WTC11 (cell line): ENCODE results near the gene TNS3. TPM values are rescaled to one million over a fixed set of nuclear protein-coding genes. Genes with fewer than 3 reads are reported as not detected.

ENCODE experiments used
- ATAC-seq: fragments of 200-7000 bp; cut with Tn5 transposase; 2 replicates; pipeline ENCODE4 v1.10.0; 2021; ENCODE audit warnings: mild to moderate bottlenecking, moderate library complexity
- CTCF ChIA-PET: fragments of 300-600 bp; sonication (Branson Sonifier 250); formaldehyde crosslinking; loops from one replicate; lab custom pipeline; 2021; ENCODE audit warnings: antibody characterized with exemption; lab: Charles Lee
- POLR2A ChIA-PET: fragments of 350-600 bp; sonication (Branson Sonifier 250); formaldehyde crosslinking; loops from one replicate; lab custom pipeline; 2021; ENCODE audit warnings: antibody characterized with exemption; lab: Charles Lee
- DNase-seq: peaks from one replicate; pipeline ENCODE4 v3.0.0; 2021; ENCODE audit warnings: low spot score
- H3K27ac Mint-ChIP-seq: 2 replicates; pipeline ENCODE4 v1.8.0; 2021; ENCODE audit warnings: mixed read lengths
- H3K27me3 Mint-ChIP-seq: 2 replicates; pipeline ENCODE4 v1.8.0; 2021; ENCODE audit warnings: low read depth, mild to moderate bottlenecking, moderate library complexity, mixed read lengths
- H3K36me3 Mint-ChIP-seq: 2 replicates; pipeline ENCODE4 v1.8.0; 2021; ENCODE audit warnings: mixed read lengths
- H3K4me1 Mint-ChIP-seq: 2 replicates; pipeline ENCODE4 v1.8.0; 2022; ENCODE audit warnings: mixed read lengths
- H3K4me3 Mint-ChIP-seq: 2 replicates; pipeline ENCODE4 v1.8.0; 2021; ENCODE audit warnings: mild to moderate bottlenecking, moderate library complexity, mixed read lengths
- H3K9me3 Mint-ChIP-seq: 2 replicates; pipeline ENCODE4 v1.8.0; 2021; ENCODE audit warnings: mixed read lengths
- ATF1 ChIP-seq: sonication (generic); formaldehyde crosslinking; IDR thresholded peaks from 2 replicates; pipeline ENCODE4 v1.8.1; 2023; ENCODE audit warnings: mild to moderate bottlenecking, moderate library complexity, missing genetic modification reagents
- CBFB ChIP-seq: sonication (generic); formaldehyde crosslinking; IDR thresholded peaks from 2 replicates; pipeline ENCODE4 v1.8.1; 2022; ENCODE audit warnings: mild to moderate bottlenecking, low read depth, missing genetic modification reagents
- CREB1 ChIP-seq: sonication (generic); formaldehyde crosslinking; IDR thresholded peaks from 2 replicates; pipeline ENCODE4 v1.8.0; 2023; ENCODE audit warnings: mild to moderate bottlenecking, missing genetic modification reagents
- ERG ChIP-seq: fragments of 250-450 bp; sonication (Bioruptor Pico); IDR thresholded peaks from 2 replicates; pipeline ENCODE4 v1.8.0; 2021; ENCODE audit warnings: mild to moderate bottlenecking
- FOXJ3 ChIP-seq: sonication (generic); formaldehyde crosslinking; IDR thresholded peaks from 2 replicates; pipeline ENCODE4 v1.9.0; 2021; ENCODE audit warnings: missing genetic modification reagents, mild to moderate bottlenecking, borderline replicate concordance
- JAZF1 ChIP-seq: fragments of 250-450 bp; sonication (Bioruptor Pico); IDR thresholded peaks from 2 replicates; pipeline ENCODE4 v1.9.0; 2021; ENCODE audit warnings: moderate library complexity, mild to moderate bottlenecking, inconsistent platforms
- NFATC4 ChIP-seq: fragments of 250-450 bp; sonication (Bioruptor Pico); IDR thresholded peaks from 2 replicates; pipeline ENCODE4 v1.9.0; 2021; ENCODE audit warnings: mild to moderate bottlenecking
- NFE2L1 ChIP-seq: sonication (generic); formaldehyde crosslinking; IDR thresholded peaks from 2 replicates; pipeline ENCODE4 v1.8.1; 2023; ENCODE audit warnings: missing genetic modification reagents
- OVOL2 ChIP-seq: fragments of 250-450 bp; sonication (Bioruptor Pico); IDR thresholded peaks from 2 replicates; pipeline ENCODE4 v1.9.0; 2021; ENCODE audit warnings: mild to moderate bottlenecking, borderline replicate concordance
- STAT6 ChIP-seq: sonication (generic); formaldehyde crosslinking; conservative IDR thresholded peaks from 2 replicates; pipeline ENCODE4 v1.8.1; 2023; ENCODE audit warnings: mild to moderate bottlenecking, low read depth, missing genetic modification reagents, moderate library complexity
- USF1 ChIP-seq: sonication (generic); formaldehyde crosslinking; IDR thresholded peaks from 2 replicates; pipeline ENCODE4 v1.8.0; 2022; ENCODE audit warnings: mild to moderate bottlenecking, missing genetic modification reagents
- ZNF121 ChIP-seq: sonication (generic); formaldehyde crosslinking; IDR thresholded peaks from 2 replicates; pipeline ENCODE4 v1.8.0; 2023; ENCODE audit warnings: missing genetic modification reagents
- ZNF138 ChIP-seq: sonication (generic); formaldehyde crosslinking; conservative IDR thresholded peaks from 2 replicates; pipeline ENCODE4 v1.8.1; 2022; ENCODE audit warnings: mild to moderate bottlenecking, moderate library complexity, missing genetic modification reagents
- total RNA-seq: library from RNA; stranded (reverse); gene quantifications from 3 replicates; pipeline ENCODE4 v1.2.3, GENCODE V29; 2021
- TF ChIP-seq, protein P1 (sequence below): sonication (generic); formaldehyde crosslinking; IDR thresholded peaks from 2 replicates; pipeline ENCODE4 v1.8.0; 2023; ENCODE audit warnings: missing genetic modification reagents, mild to moderate bottlenecking, borderline replicate concordance
- TF ChIP-seq, protein P2 (sequence below): sonication (generic); formaldehyde crosslinking; IDR thresholded peaks from 2 replicates; pipeline ENCODE4 v1.8.1; 2022; ENCODE audit warnings: low read depth, missing genetic modification reagents, borderline replicate concordance
- TF ChIP-seq, protein P3 (sequence below): sonication (generic); formaldehyde crosslinking; IDR thresholded peaks from 2 replicates; pipeline ENCODE4 v1.8.1; 2022; ENCODE audit warnings: low read depth, mild to moderate bottlenecking, moderate library complexity, missing genetic modification reagents, borderline replicate concordance

The TNS3 gene
- total RNA-seq, 1 experiment from 2014 or later = 37.7 TPM

DNA sequence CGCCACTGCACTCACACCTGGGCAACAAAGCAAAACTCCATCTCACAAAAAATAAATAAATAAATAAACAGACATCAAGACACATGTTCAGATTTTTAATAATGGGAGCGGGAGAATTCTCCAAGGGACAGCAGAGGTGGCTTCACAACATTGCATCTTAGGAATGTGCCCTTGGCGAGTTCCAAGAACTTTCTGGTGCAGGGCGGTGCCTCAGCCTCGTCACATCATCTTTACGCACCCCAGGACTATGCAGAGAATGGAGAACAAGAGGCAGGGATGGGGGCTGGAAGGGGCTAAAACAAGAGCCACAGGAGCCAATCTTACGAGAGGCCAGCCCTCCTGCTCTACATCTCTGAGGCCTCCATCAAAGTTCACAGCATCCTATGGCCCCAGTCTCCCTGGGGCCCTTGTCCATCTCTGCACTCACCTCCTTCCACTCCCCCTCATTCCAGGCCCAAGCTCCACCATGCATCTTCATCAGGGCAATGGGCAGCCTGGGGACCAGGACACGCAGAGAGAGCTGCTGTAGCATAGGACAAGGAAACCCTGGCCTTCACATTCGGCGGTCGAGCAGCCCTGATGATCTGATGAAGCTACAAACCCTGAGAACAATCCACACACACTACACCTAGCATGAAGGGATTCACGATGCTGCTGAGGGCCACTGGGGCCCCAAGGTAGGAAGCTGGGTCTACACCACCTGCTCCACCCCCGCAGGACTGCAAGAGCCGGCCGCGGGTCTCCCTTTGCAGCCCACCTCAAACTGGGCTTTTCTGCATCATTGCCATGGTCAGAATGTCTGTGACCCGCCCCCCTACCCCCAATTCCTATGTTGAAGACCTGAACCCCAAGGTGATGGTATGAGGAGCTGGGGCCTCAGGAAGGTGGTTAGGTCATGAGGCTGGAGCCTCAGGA lies 22.3 kb downstream of the TNS3 start (continued):
- TF ChIP-seq, protein P1, sequence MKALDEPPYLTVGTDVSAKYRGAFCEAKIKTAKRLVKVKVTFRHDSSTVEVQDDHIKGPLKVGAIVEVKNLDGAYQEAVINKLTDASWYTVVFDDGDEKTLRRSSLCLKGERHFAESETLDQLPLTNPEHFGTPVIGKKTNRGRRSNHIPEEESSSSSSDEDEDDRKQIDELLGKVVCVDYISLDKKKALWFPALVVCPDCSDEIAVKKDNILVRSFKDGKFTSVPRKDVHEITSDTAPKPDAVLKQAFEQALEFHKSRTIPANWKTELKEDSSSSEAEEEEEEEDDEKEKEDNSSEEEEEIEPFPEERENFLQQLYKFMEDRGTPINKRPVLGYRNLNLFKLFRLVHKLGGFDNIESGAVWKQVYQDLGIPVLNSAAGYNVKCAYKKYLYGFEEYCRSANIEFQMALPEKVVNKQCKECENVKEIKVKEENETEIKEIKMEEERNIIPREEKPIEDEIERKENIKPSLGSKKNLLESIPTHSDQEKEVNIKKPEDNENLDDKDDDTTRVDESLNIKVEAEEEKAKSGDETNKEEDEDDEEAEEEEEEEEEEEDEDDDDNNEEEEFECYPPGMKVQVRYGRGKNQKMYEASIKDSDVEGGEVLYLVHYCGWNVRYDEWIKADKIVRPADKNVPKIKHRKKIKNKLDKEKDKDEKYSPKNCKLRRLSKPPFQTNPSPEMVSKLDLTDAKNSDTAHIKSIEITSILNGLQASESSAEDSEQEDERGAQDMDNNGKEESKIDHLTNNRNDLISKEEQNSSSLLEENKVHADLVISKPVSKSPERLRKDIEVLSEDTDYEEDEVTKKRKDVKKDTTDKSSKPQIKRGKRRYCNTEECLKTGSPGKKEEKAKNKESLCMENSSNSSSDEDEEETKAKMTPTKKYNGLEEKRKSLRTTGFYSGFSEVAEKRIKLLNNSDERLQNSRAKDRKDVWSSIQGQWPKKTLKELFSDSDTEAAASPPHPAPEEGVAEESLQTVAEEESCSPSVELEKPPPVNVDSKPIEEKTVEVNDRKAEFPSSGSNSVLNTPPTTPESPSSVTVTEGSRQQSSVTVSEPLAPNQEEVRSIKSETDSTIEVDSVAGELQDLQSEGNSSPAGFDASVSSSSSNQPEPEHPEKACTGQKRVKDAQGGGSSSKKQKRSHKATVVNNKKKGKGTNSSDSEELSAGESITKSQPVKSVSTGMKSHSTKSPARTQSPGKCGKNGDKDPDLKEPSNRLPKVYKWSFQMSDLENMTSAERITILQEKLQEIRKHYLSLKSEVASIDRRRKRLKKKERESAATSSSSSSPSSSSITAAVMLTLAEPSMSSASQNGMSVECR = no peak

- ATAC-seq = peak; percentile 41
- no peak overlapping the region for H3K27ac Mint-ChIP-seq
- peaks cover 25% of the 10 kb centered on the region for H3K4me1 Mint-ChIP-seq
- ChIA-PET CTCF (no interaction called here), POLR2A (no interaction called here)
- peaks cover 13% of the 10 kb centered on the region for H3K9me3 Mint-ChIP-seq
- DNase-seq = no peak
- H3K36me3 Mint-ChIP-seq = peaks cover 16% of the 10 kb centered on the region
- H3K27me3 Mint-ChIP-seq = no peaks in the 10 kb centered on the region
- TF ChIP-seq CBFB (CRISPR knock-in tag) = no peak
- TF ChIP-seq FOXJ3 (CRISPR knock-in tag) = no peak
- TF ChIP-seq ZNF121 = no peak
- no peak for TF ChIP-seq USF1 (CRISPR knock-in tag)
- TF ChIP-seq JAZF1 (CRISPR knock-in tag) = no peak
- TF ChIP-seq, protein P2, sequence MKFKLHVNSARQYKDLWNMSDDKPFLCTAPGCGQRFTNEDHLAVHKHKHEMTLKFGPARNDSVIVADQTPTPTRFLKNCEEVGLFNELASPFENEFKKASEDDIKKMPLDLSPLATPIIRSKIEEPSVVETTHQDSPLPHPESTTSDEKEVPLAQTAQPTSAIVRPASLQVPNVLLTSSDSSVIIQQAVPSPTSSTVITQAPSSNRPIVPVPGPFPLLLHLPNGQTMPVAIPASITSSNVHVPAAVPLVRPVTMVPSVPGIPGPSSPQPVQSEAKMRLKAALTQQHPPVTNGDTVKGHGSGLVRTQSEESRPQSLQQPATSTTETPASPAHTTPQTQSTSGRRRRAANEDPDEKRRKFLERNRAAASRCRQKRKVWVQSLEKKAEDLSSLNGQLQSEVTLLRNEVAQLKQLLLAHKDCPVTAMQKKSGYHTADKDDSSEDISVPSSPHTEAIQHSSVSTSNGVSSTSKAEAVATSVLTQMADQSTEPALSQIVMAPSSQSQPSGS (CRISPR knock-in tag) = no peak
- TF ChIP-seq NFE2L1 (CRISPR knock-in tag) = no peak
- no peak for TF ChIP-seq NFATC4 (CRISPR knock-in tag)
- H3K4me3 Mint-ChIP-seq = no peak overlapping the region
Measured at GRCh38 chr7:47557694-47558670, 23.9 kb downstream of the TNS3 start.

- Mint-ChIP-seq H3K27me3 (no peaks in the 10 kb centered on the region), H3K9me3 (peaks cover 13% of the 10 kb centered on the region), H3K27ac (peak overlapping the region; percentile 68; the same call in 1 of the 2 replicates), H3K36me3 (peaks cover 16% of the 10 kb centered on the region), H3K4me3 (no peak overlapping the region), H3K4me1 (peaks cover 32% of the 10 kb centered on the region)
- no peak for ATAC-seq
- ChIA-PET CTCF (no interaction called here), POLR2A (no interaction called here)
- DNase-seq = no peak
- TF ChIP-seq OVOL2 (CRISPR knock-in tag) (no peak), STAT6 (no peak), ERG (CRISPR knock-in tag) (no peak), ATF1 (no peak), USF1 (CRISPR knock-in tag) (no peak), CREB1 (no peak), ZNF138 (CRISPR knock-in tag) (no peak)
- TF ChIP-seq, protein P3, sequence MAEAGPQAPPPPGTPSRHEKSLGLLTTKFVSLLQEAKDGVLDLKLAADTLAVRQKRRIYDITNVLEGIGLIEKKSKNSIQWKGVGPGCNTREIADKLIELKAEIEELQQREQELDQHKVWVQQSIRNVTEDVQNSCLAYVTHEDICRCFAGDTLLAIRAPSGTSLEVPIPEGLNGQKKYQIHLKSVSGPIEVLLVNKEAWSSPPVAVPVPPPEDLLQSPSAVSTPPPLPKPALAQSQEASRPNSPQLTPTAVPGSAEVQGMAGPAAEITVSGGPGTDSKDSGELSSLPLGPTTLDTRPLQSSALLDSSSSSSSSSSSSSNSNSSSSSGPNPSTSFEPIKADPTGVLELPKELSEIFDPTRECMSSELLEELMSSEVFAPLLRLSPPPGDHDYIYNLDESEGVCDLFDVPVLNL (CRISPR knock-in tag) = no peak
Measured at GRCh38 chr7:47557317-47557693, 24.6 kb downstream of the TNS3 start.
